Kidney (tissue), 14 donors: ENCODE data around the gene IL1RAPL1. TPM values are rescaled to one million over a fixed set of nuclear protein-coding genes. Genes with fewer than 3 reads are reported as not detected.

Experiments used
- DNase-seq, 5 donors: peaks; one replicate each; pipeline ENCODE4 v3.0.0-alpha.2; 2013 to 2020
- FAIRE-seq: peaks from 2 replicates; lab custom pipeline; 2012; peaks lifted over from hg19 to GRCh38; lab: Jason Lieb, UNC
- H3K27ac ChIP-seq, 2 donors: one replicate each; pipeline ENCODE4 v1.7.0; 2013; ENCODE audit warnings: low read depth in 2 of 2, low read length in 2 of 2, inconsistent platforms in 1 of 2
- H3K27me3 ChIP-seq: one replicate; pipeline ENCODE4 v1.7.1; 2013; ENCODE audit warnings: low read length, inconsistent platforms; ENCODE audit not compliant: control insufficient read depth, insufficient read depth
- H3K36me3 ChIP-seq, 3 donors: one replicate each; pipeline versions ENCODE4 v1.7.0 to v1.7.1; 2013; ENCODE audit warnings: low read length in 3 of 3, control low read depth in 1 of 3, inconsistent platforms in 1 of 3; ENCODE audit not compliant: insufficient read depth in 3 of 3, control insufficient read depth in 2 of 3
- H3K4me1 ChIP-seq, 3 donors: one replicate each; pipeline versions ENCODE4 v1.7.0 to v1.7.1; 2013; ENCODE audit warnings: low read length in 3 of 3, inconsistent platforms in 1 of 3, low read depth in 1 of 3; ENCODE audit not compliant: control insufficient read depth in 2 of 3, insufficient read depth in 2 of 3
- H3K4me3 ChIP-seq, 3 donors: one replicate each; pipeline versions ENCODE4 v1.7.0 to v1.8.1; 2013; ENCODE audit warnings: low read length in 3 of 3, control low read depth in 1 of 3, inconsistent platforms in 1 of 3
- H3K9ac ChIP-seq, 3 donors: one replicate each; pipeline versions ENCODE4 v1.7.0 to v1.7.1; 2013; ENCODE audit warnings: low read length in 3 of 3, control low read depth in 1 of 3, inconsistent platforms in 1 of 3
- H3K9me3 ChIP-seq, 3 donors: one replicate each; pipeline versions ENCODE4 v1.7.0 to v1.7.1; 2013; ENCODE audit warnings: low read length in 3 of 3, control low read depth in 1 of 3, inconsistent platforms in 1 of 3; ENCODE audit not compliant: control insufficient read depth in 2 of 3, insufficient read depth in 1 of 3
- intact Hi-C: fragments of 100-400 bp; cut with DNase I; formaldehyde crosslinking; loops from one replicate; pipeline ENCODE4 v1.11.1; 2022
- polyA plus RNA-seq: library from polyadenylated mRNA; stranded (reverse); fragments of 350-450 nt; fragmentation: Illumina TruSeq; extraction: RNeasy Lipid Tissue Mini Kit (QIAGEN cat#74804); gene quantifications from one replicate; pipeline ENCODE4 v1.2.3, GENCODE V29; 2014; ENCODE audit warnings: low read depth, low replicate concordance; ENCODE audit not compliant: insufficient read depth
- total RNA-seq: library from RNA; stranded (reverse); fragmentation: NEBNext Ultra II Directional; extraction: Animal tissue kit (Norgen Biotek cat#: 25700); gene quantifications from one replicate; pipeline ENCODE4 v1.2.1, GENCODE V29; 2021
- TF ChIP-seq, protein P1 (sequence below): IDR thresholded peaks from 3 replicates; pipeline ENCODE4 v1.5.1; 2012; ENCODE audit warnings: mild to moderate bottlenecking, moderate library complexity, borderline replicate concordance; ENCODE audit not compliant: insufficient read depth; ENCODE audit errors: extremely low read depth
- donor health status: control.
- donor health status: control.
- donor health status: control.
- donor health status: control.
- donor health status: control.
- donor health status: DM: yes; HTN: yes; CAD: no.
- donor health status: Normal renal cell carcinoma (clear cell type).

The IL1RAPL1 gene
- total and polyA plus RNA-seq, 2 donors from 2014 or later: 0.19 TPM; not detected in 1

DNA sequence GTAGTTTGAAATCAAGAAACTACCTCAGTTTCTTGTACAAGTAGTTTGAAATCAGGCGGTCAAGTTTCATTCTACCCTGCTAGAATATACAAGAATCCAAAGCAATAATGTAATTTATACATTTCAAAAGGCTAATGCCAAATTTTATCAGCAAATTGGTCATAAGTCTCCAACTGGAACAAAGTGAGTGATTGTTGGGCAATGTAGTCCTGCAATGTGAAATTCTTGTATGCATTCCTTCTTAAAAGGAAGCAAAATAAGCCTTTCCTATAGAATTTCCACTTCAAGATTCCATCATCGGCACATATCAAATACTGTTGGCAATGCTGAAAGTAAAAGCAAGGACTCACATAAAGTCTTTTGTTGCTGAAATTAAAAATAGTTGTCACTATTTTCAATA lies 334.9 kb downstream of the IL1RAPL1 start:
- H3K9me3 ChIP-seq: no peaks in the 10 kb centered on the region
- H3K27ac ChIP-seq: no peak overlapping the region
- no peak overlapping the region for H3K9ac ChIP-seq
- DNase-seq (no peak), FAIRE-seq (no peak)
- intact Hi-C loops: no loop called here
- H3K36me3 ChIP-seq: no peaks in the 10 kb centered on the region
- no peaks in the 10 kb centered on the region for H3K27me3 ChIP-seq
- TF ChIP-seq, protein P1, sequence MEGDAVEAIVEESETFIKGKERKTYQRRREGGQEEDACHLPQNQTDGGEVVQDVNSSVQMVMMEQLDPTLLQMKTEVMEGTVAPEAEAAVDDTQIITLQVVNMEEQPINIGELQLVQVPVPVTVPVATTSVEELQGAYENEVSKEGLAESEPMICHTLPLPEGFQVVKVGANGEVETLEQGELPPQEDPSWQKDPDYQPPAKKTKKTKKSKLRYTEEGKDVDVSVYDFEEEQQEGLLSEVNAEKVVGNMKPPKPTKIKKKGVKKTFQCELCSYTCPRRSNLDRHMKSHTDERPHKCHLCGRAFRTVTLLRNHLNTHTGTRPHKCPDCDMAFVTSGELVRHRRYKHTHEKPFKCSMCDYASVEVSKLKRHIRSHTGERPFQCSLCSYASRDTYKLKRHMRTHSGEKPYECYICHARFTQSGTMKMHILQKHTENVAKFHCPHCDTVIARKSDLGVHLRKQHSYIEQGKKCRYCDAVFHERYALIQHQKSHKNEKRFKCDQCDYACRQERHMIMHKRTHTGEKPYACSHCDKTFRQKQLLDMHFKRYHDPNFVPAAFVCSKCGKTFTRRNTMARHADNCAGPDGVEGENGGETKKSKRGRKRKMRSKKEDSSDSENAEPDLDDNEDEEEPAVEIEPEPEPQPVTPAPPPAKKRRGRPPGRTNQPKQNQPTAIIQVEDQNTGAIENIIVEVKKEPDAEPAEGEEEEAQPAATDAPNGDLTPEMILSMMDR: no peak
- no peak overlapping the region for H3K4me3 ChIP-seq
- H3K4me1 ChIP-seq: no peaks in the 10 kb centered on the region

DNA sequence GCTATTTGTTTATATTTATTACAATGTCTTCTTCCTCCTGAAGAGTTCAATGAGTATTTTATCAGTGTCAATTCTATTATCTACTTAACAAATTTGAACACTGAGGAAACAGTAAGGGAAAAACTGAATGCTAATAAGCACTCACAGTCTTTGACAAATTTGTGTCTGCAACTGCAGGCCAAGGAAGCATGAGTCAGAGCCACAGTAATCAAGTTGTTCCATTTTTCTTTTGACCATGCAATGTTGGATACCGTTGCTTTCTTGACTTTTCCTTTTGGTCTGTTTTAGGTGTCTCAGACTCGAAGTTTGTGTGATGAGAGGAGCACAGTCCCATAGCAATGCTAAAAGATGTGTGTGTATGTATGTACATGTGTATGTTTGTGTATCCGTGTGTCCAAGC lies 359.6 kb downstream of the IL1RAPL1 start:
- FAIRE-seq: no peak
- intact Hi-C loops: no loop called here
- TF ChIP-seq, protein P1: no peak

DNA sequence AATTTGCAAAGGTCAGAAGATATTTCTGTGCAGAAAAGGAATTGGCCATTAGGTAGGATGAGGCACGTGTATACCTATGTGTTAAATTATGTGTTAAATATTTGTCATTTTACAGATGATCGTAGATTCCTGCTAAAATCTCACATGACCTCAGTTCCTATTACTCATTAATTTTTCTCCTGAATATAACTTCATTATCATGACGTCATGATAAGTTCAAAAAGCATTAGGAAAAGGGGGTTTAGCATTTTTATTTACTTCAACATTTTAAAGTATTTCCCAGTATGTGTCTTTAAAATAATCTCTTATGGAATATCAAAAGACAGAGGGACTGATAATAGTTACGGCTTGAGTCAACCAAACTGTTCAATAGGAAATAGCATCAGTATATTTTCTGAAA lies 372.8 kb downstream of the IL1RAPL1 start:
- Histone ChIP-seq H3K27me3 (no peaks in the 10 kb centered on the region), H3K4me3 (no peak overlapping the region), H3K27ac (no peak overlapping the region), H3K9ac (no peak overlapping the region), H3K36me3 (no peaks in the 10 kb centered on the region), H3K4me1 (no peaks in the 10 kb centered on the region), H3K9me3 (no peaks in the 10 kb centered on the region)
- TF ChIP-seq, protein P1: no peak
- FAIRE-seq: no peak
- no peak for DNase-seq
- intact Hi-C loops: no loop called here

More for the DNA sequence above, 359.6 kb downstream of the IL1RAPL1 start:
- Histone ChIP-seq H3K9me3 (no peaks in the 10 kb centered on the region), H3K27me3 (no peaks in the 10 kb centered on the region), H3K36me3 (no peaks in the 10 kb centered on the region), H3K4me1 (no peaks in the 10 kb centered on the region), H3K4me3 (no peak overlapping the region), H3K27ac (no peak overlapping the region), H3K9ac (no peak overlapping the region)
- DNase-seq: no peak

DNA sequence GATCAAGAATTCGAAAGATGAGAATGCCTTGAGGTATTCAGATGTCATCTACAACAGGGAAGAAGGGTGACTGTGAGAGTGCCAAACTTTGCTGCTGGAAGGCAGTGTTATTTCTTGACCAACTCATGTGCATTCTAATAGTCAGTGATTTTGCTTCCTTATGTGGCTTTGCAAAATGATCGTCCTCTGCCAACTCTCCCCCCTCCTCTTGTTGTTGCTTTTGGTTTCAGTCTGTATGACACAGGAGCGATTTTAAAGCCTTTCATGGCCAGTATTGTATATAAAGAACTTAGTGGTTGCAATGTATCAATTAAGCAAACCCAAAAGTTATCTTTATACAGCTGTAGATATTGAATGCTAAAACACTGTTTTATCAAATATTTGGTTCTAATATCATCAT lies 379.1 kb downstream of the IL1RAPL1 start:
- H3K4me3 ChIP-seq: no peak overlapping the region
- DNase-seq: peak in 1 of 5 donors; percentile 5
- H3K9me3 ChIP-seq: no peaks in the 10 kb centered on the region
- no peaks in the 10 kb centered on the region for H3K4me1 ChIP-seq
- no peaks in the 10 kb centered on the region for H3K27me3 ChIP-seq
- no peaks in the 10 kb centered on the region for H3K36me3 ChIP-seq
- intact Hi-C loops: no loop called here
- H3K9ac ChIP-seq: no peak overlapping the region
- no peak overlapping the region for H3K27ac ChIP-seq
- TF ChIP-seq, protein P1: no peak
- FAIRE-seq: no peak
